H1 (cell line): ENCODE measurements around the gene ITGA11. TPM values are rescaled to one million over a fixed set of nuclear protein-coding genes. Genes with fewer than 3 reads are reported as not detected.

Experiments used
- EZH2 ChIP-seq: fragments of 200-600 bp; sonication (generic); IDR thresholded peaks from 2 replicates; pipeline ENCODE4 v1.7.1; 2012; ENCODE audit warnings: low read depth, mild to moderate bottlenecking, moderate library complexity, low read length, inconsistent platforms; ENCODE audit not compliant: severe bottlenecking
- GABPA ChIP-seq: IDR thresholded peaks from 2 replicates; pipeline ENCODE4 v1.6.1; 2011; ENCODE audit warnings: mild to moderate bottlenecking, low read length, moderate library complexity, borderline replicate concordance; ENCODE audit not compliant: insufficient read depth
- MAFK ChIP-seq: IDR thresholded peaks from 2 replicates; pipeline ENCODE4 v1.6.1; 2012; ENCODE audit warnings: low read depth, mild to moderate bottlenecking, improper control_type of control experiment, low read length
- NRF1 ChIP-seq: IDR thresholded peaks from 2 replicates; pipeline ENCODE4 v1.6.1; 2011; ENCODE audit warnings: mild to moderate bottlenecking, low read depth, low read length, improper control_type of control experiment
- polyA plus RNA-seq, 7 experiments: library from polyadenylated mRNA; depleted of rRNA in 3 of 7; stranded (reverse) in 5 of 7; unstranded in 2 of 7; fragments of >200 nt in 5 of 7; fragments of 200-250 nt in 2 of 7; gene quantifications; 1 replicate in 5 of 7; 2 replicates in 1 of 7; 4 replicates in 1 of 7; pipeline versions ENCODE4 v1.2.1 to v1.2.3, GENCODE V29; 2011 to 2013; ENCODE audit warnings: missing spikeins in 2 of 7, mixed read lengths in 2 of 7
- total RNA-seq: library from RNA; stranded (reverse); fragmentation: NEBNext Ultra II Directional; extraction: Animal tissue kit (Norgen Biotek cat#: 25700); gene quantifications from 2 replicates; pipeline ENCODE4 v1.2.1, GENCODE V29; 2021
- TF ChIP-seq, protein P1 (sequence below), 3 experiments: IDR thresholded peaks; 1 replicate in 2 of 3; 2 replicates in 1 of 3; pipeline versions ENCODE4 v1.5.1 to v1.6.1; 2011; ENCODE audit warnings: low read length in 3 of 3, mild to moderate bottlenecking in 3 of 3, inconsistent platforms in 2 of 3, low read depth in 1 of 3, moderate library complexity in 1 of 3; ENCODE audit not compliant: insufficient read depth in 1 of 3; ENCODE audit errors: control extremely low read depth in 1 of 3

Gene ITGA11
- total and polyA plus RNA-seq, 2 of the 8 experiments (the other 6 are each of a cell fraction or from before 2014, with no cell fraction given), result 0.05 to 0.06 TPM

DNA sequence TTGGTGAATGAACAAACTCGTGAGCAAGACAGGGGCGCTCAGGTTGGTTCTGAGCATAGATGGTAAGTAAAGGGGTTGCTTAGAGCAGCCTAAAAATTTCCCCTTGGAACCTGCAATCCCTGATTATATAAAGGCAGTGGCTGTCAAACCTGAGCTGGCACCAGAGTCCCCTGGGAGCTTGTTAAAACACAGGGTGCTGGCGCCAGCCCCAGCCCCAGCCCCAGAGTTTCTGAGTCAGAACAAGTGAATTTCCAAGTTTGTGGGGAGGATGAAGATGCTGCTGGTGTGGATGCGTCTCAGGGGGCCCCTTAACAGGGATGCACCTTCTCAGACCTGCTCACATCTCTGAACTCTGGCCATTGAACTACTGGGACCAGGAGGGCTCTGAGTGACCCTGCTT is 106.2 kb downstream of the ITGA11 start (continued):
- TF ChIP-seq EZH2 (no peak), NRF1 (no peak), MAFK (no peak), GABPA (no peak)
- TF ChIP-seq, protein P1, sequence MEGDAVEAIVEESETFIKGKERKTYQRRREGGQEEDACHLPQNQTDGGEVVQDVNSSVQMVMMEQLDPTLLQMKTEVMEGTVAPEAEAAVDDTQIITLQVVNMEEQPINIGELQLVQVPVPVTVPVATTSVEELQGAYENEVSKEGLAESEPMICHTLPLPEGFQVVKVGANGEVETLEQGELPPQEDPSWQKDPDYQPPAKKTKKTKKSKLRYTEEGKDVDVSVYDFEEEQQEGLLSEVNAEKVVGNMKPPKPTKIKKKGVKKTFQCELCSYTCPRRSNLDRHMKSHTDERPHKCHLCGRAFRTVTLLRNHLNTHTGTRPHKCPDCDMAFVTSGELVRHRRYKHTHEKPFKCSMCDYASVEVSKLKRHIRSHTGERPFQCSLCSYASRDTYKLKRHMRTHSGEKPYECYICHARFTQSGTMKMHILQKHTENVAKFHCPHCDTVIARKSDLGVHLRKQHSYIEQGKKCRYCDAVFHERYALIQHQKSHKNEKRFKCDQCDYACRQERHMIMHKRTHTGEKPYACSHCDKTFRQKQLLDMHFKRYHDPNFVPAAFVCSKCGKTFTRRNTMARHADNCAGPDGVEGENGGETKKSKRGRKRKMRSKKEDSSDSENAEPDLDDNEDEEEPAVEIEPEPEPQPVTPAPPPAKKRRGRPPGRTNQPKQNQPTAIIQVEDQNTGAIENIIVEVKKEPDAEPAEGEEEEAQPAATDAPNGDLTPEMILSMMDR (IDR thresholded peaks at IDR 0.05; ENCODE audit: control extremely low read depth in 1 of 3, insufficient read depth in 1 of 3, low read depth in 1 of 3, low read length in 3 of 3), result no peak
- TF ChIP-seq, all 59 proteins: peak for 0
